Activated CD4-positive, alpha-beta memory T cell treated with anti-CD3 and anti-CD28 coated beads for 36 hours (primary cell): Measurements from ENCODE around the gene SAMM50. TPM values are rescaled to one million over a fixed set of nuclear protein-coding genes. Genes with fewer than 3 reads are reported as not detected.

Source experiments
- CTCF ChIA-PET: fragments of 350-600 bp; sonication (Branson Sonifier 250); formaldehyde crosslinking; loops from one replicate; lab custom pipeline; 2021; ENCODE audit warnings: antibody characterized with exemption, inconsistent platforms; lab: Charles Lee
- POLR2A ChIA-PET: fragments of 350-600 bp; sonication (Branson Sonifier 250); formaldehyde crosslinking; loops from one replicate; lab custom pipeline; 2021; ENCODE audit warnings: antibody characterized with exemption; lab: Charles Lee
- DNase-seq: peaks from one replicate; pipeline ENCODE4 v3.0.0-alpha.2; 2020
- H3K27ac Mint-ChIP-seq: one replicate; pipeline ENCODE4 v1.8.0; 2021; ENCODE audit warnings: mixed read lengths
- H3K27me3 Mint-ChIP-seq: one replicate; pipeline ENCODE4 v1.8.0; 2021; ENCODE audit warnings: mixed read lengths
- H3K36me3 Mint-ChIP-seq: one replicate; pipeline ENCODE4 v1.8.0; 2021; ENCODE audit warnings: mixed read lengths
- H3K4me1 Mint-ChIP-seq: one replicate; pipeline ENCODE4 v1.8.0; 2021; ENCODE audit warnings: low read depth, mixed read lengths
- H3K4me3 Mint-ChIP-seq: one replicate; pipeline ENCODE4 v1.8.0; 2021; ENCODE audit warnings: mild to moderate bottlenecking, mixed read lengths
- H3K9me3 Mint-ChIP-seq: one replicate; pipeline ENCODE4 v1.8.0; 2021; ENCODE audit warnings: mixed read lengths
- intact Hi-C: fragments of 100-400 bp; cut with micrococcal nuclease; formaldehyde crosslinking; loops from one replicate; pipeline ENCODE4 v1.15.1; 2023
- total RNA-seq, 2 experiments: library from RNA; stranded (reverse); gene quantifications; one replicate each; pipeline ENCODE4 v1.2.3, GENCODE V29; 2021

The SAMM50 gene
- total RNA-seq, 2 experiments from 2014 or later = 41.9 to 42.9 TPM

DNA sequence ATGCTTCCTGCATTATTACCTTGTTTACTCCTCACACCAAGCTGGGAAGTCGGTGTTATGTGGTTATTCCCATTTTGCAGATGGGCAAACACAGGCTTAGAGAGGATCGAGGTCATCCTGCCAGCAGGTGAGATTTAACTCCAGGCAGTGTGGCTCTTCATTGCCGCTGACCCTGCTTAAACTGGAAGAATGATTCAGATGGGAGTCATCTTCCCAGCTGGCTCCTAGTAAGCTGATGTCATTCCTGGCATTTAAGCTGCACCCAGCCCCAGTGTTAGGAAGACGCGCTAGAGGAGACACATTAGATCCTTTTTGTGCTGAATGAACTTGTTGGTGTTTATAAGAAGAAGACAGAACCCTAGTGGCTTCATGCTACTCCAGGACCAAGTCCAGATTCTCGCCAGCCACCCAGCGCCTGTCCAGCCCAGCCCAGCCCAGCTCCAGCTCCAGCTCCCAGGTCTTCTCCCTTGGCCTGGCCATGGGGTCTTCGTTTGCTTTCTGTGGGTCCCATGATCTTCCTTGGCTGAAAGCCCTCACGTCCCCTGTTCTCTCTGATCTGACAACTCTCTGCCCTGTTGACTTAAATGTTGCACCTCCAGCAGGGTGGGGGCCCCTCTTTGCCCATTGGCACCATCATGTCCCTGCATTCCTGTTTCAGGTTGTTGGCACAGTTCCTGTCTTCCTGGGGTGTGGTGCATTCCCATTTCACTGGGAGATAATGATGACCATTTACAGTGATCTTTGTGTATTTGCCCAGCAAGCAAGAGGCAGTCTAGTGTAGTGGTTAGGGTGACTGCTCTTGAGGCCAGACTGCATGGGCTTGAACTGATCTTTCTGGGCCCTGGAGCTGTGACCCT lies 82.5 kb downstream of the SAMM50 start:
- ChIA-PET CTCF (interaction anchor here (1.2 kb wide), 1 partner anchor 92 kb away, joined by 3 read pairs; no protein-coding TSS in a partner anchor), POLR2A (no interaction called here)
- no peak for DNase-seq
- intact Hi-C loops = no loop called here
- peaks cover 10% of the 10 kb centered on the region for H3K4me1 Mint-ChIP-seq
- H3K4me3 Mint-ChIP-seq = no peak overlapping the region
- no peaks in the 10 kb centered on the region for H3K9me3 Mint-ChIP-seq
- H3K27me3 Mint-ChIP-seq = no peaks in the 10 kb centered on the region
- no peaks in the 10 kb centered on the region for H3K36me3 Mint-ChIP-seq
- H3K27ac Mint-ChIP-seq = no peak overlapping the region

DNA sequence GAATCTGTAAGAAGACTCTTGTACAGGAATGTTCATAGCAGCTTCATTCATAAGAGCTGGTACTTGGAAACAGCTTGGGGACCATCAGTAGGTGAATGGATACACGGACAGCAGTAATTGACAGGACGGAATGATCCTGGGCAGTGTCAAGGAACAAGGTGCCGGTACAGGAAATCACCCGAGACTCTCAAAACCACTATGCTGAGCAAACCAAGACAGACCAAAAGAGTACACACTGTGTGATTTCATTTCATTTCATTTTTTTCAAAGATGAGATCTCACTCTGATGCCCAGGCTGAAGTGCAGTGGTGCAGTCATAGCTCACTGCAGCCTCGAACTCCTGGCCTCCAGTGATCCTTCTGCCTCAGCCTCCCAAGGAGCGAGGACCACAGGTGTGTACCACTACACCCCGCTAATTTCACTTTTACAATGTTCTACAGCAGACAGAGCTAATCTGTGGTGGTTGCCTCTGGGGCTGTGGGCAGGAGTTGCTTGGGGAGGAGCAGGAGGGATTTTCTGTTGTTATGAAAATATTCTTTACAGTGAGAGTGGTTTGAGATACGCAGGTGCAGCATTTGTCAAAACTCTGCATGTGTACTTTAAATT lies 84.4 kb downstream of the SAMM50 start:
- Mint-ChIP-seq H3K27me3 (no peaks in the 10 kb centered on the region), H3K27ac (no peak overlapping the region), H3K9me3 (no peaks in the 10 kb centered on the region), H3K4me1 (peaks cover 10% of the 10 kb centered on the region), H3K36me3 (no peaks in the 10 kb centered on the region), H3K4me3 (no peak overlapping the region)
- DNase-seq = no peak
- CTCF ChIA-PET = interaction anchor here (0.6 kb wide), 1 partner anchor 240 kb away, joined by 4 read pairs; no protein-coding TSS in a partner anchor
- POLR2A ChIA-PET = no interaction called here
- intact Hi-C loops = no loop called here

DNA sequence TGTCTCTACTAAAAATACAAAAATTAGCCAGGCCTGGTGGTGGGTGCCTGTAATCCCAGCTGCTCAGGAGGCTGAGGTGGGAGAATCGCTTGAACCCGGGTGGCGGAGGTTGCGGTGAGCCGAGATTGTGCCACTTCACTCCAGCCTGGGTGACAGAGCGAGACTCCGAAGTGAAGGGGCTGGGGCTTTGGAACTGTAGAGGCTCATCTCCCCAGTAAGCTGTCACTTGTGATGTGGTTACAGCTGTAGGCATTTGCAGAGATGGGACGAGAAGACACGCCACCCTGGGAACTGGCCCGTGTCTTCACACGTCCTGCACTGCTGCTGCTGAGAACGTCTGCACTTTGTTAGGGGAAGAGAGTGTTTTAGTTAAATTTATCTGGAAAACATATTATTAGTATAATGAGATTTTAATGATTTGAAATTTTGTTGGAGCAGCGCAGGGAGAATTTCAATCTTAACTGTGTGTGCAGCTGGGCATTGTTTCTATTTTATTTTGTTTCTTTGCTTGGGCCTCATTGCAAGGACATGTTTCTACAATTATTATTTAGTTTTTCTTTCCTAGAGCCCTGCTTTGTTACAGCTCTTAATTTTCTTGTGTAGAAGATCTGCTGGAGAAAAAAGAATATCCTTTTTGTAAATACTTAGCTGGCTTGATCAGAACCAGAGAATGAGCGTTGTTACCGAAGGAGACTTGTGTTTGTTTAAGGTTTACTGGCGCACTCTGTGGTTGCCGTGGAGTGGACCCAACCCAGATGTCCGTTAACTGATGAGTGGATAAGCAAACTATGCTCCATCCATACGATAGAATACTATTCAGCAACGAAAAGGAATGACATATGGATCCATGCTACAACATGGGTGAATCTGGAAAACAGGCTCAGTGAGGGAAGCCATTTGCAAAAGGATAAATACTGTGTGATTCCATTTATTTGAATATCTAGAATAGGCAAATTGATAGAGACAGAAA lies 87.3 kb downstream of the SAMM50 start:
- CTCF ChIA-PET = interaction anchor here (1.0 kb wide), 1 partner anchor 49 kb away, joined by 3 read pairs; no protein-coding TSS in a partner anchor

DNA sequence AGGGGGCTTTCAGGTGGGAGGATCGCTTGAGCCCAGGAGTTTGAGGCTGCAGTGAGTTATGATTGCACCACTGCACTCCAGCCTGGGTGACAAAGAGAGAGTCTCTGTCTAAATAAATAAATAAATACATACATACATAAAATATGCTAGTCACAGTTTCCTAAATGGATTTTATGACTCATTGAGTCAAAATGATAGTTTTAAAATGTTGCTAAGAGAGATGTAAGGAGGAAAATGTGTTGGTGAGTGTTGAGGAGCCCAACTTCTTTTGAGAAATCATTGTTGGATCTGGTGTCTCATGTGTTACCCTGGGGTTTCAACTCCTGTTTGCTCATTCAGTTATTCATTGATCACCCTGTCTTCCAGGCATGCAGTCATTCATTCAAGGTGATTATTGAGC lies 89.9 kb downstream of the SAMM50 start:
- DNase-seq = no peak
- peak overlapping the region; percentile 20 for H3K27ac Mint-ChIP-seq
- ChIA-PET CTCF (interaction anchor here (1.0 to 1.2 kb wide), 2 partner anchors 36 to 52 kb away, joined by 3 to 4 read pairs; no protein-coding TSS in a partner anchor), POLR2A (no interaction called here)
- no peaks in the 10 kb centered on the region for H3K27me3 Mint-ChIP-seq
- H3K9me3 Mint-ChIP-seq = no peaks in the 10 kb centered on the region
- H3K4me1 Mint-ChIP-seq = peaks cover 16% of the 10 kb centered on the region
- intact Hi-C loops = no loop called here
- H3K4me3 Mint-ChIP-seq = no peak overlapping the region
- no peaks in the 10 kb centered on the region for H3K36me3 Mint-ChIP-seq

More for the DNA sequence above, 87.3 kb downstream of the SAMM50 start:
- H3K36me3 Mint-ChIP-seq = no peaks in the 10 kb centered on the region
- H3K4me1 Mint-ChIP-seq = peaks cover 16% of the 10 kb centered on the region
- H3K4me3 Mint-ChIP-seq = no peak overlapping the region
- POLR2A ChIA-PET = no interaction called here
- intact Hi-C loops = no loop called here
- H3K9me3 Mint-ChIP-seq = no peaks in the 10 kb centered on the region
- H3K27me3 Mint-ChIP-seq = no peaks in the 10 kb centered on the region
- no peak overlapping the region for H3K27ac Mint-ChIP-seq
- DNase-seq = no peak

Other genes starting within 250 kb of the SAMM50 start
- under 1 TPM; 0.27 to 0.29 TPM for gene EFCAB6, start 143.1 kb upstream of the SAMM50 start, total RNA-seq
- gene SULT4A1, start 92.9 kb upstream of the SAMM50 start, total RNA-seq = not detected
- not detected for gene PNPLA5, start 63.4 kb upstream of the SAMM50 start, total RNA-seq
- under 1 TPM; 0.31 to 0.50 TPM for gene PNPLA3, start 31.6 kb upstream of the SAMM50 start, total RNA-seq
- gene PARVB, start 68.9 kb downstream of the SAMM50 start, total RNA-seq = 10 to 100 TPM; 77.8 to 82.8 TPM
- 10 to 100 TPM; 58.5 to 59.5 TPM for gene PARVG, start 225.5 kb downstream of the SAMM50 start, total RNA-seq